ENCODE data around the gene CCDC80.

The CCDC80 gene

GRCh38 chr3:112560307-112560706 is 80.6 kb downstream of the CCDC80 start:
- TF ChIP-seq Cebpa-rat (IDR thresholded peaks at IDR 0.05): no peak
- H3K4me3 ChIP-seq: peak overlapping the region; percentile 79 to 96 (median 90)
- peak overlapping the region; percentile 87 to 96 (median 94) for H3K9ac ChIP-seq
- H3K4me2 ChIP-seq: peak overlapping the region; percentile 78 to 97 (median 91); a peak in 21 of 22 replicates
- H3K27me3 ChIP-seq: no peaks in the 10 kb centered on the region
- H3K36me3 ChIP-seq: peaks cover 6 to 37% (median 17%) of the 10 kb centered on the region in 11 experiments
- peaks cover 0 to 31% (median 8%) of the 10 kb centered on the region in 11 experiments; a peak in 10 of 22 replicates for H4K20me1 ChIP-seq
- peaks cover 21 to 55% (median 52%) of the 10 kb centered on the region in 10 experiments for H3K4me1 ChIP-seq
- H3K9me3 ChIP-seq (replicated peaks in 1 of 11): peaks cover 0 to 9% (median 7%) of the 10 kb centered on the region in 11 experiments; a peak in 9 of 22 replicates
- H3K27ac ChIP-seq: peak overlapping the region; percentile 86 to 96 (median 94)

GRCh38 chr3:112557976-112558375 is 83.0 kb downstream of the CCDC80 start:
- Histone ChIP-seq H3K4me2 (peak overlapping the region in 7 of 11 experiments; percentile 36 to 97 (median 93); a peak in 13 of 22 replicates), H3K4me3 (peak overlapping the region in 3 of 10 experiments; percentile 38 to 90 (median 79); a peak in 5 of 20 replicates), H3K27ac (peak overlapping the region in 3 of 11 experiments; percentile 31 to 93 (median 47); a peak in 5 of 22 replicates), H4K20me1 (peaks cover 0 to 51% (median 22%) of the 10 kb centered on the region in 11 experiments; a peak in 11 of 22 replicates), H3K4me1 (peaks cover 22 to 70% (median 61%) of the 10 kb centered on the region in 10 experiments), H3K9me3 (replicated peaks in 1 of 11) (peaks cover 0 to 9% (median 7%) of the 10 kb centered on the region in 11 experiments; a peak in 9 of 22 replicates), H3K27me3 (no peaks in the 10 kb centered on the region), H3K36me3 (peaks cover 6 to 34% (median 19%) of the 10 kb centered on the region in 11 experiments), H3K9ac (peak overlapping the region in 1 of 11 experiments; percentile 26; a peak in 1 of 22 replicates)
- TF ChIP-seq Cebpa-rat (IDR thresholded peaks at IDR 0.05): no peak

GRCh38 chr3:112555535-112556170 is 85.3 kb downstream of the CCDC80 start:
- Histone ChIP-seq H3K36me3 (peaks cover 7 to 57% (median 33%) of the 10 kb centered on the region in 11 experiments), H3K27me3 (no peaks in the 10 kb centered on the region), H3K4me1 (peaks cover 18 to 87% (median 57%) of the 10 kb centered on the region in 10 experiments), H4K20me1 (peaks cover 0 to 70% (median 24%) of the 10 kb centered on the region in 11 experiments; a peak in 15 of 22 replicates), H3K27ac (peak overlapping the region; percentile 6 to 64 (median 36); a peak in 15 of 22 replicates), H3K4me3 (peak overlapping the region in 3 of 10 experiments; percentile 1 to 28 (median 20); a peak in 4 of 20 replicates), H3K9ac (peak overlapping the region in 3 of 11 experiments; percentile 13 to 51 (median 35); a peak in 6 of 22 replicates), H3K9me3 (replicated peaks in 1 of 11) (peaks cover 0 to 9% (median 7%) of the 10 kb centered on the region in 11 experiments; a peak in 9 of 22 replicates), H3K4me2 (peak overlapping the region in 9 of 11 experiments; percentile 17 to 84 (median 49); a peak in 14 of 22 replicates)
- TF ChIP-seq Cebpa-rat (IDR thresholded peaks at IDR 0.05): no peak

GRCh38 chr3:112550859-112551258 is 90.1 kb downstream of the CCDC80 start:
- Histone ChIP-seq H3K9ac (0 out of 22 replicates have a peak overlapping the region, but pooled peaks of 1 of the 11 experiments have one; percentile 1), H3K27me3 (no peaks in the 10 kb centered on the region), H3K27ac (no peak overlapping the region; a peak in 1 of 22 replicates), H3K4me1 (peaks cover 8 to 57% (median 22%) of the 10 kb centered on the region in 10 experiments; a peak in 19 of 20 replicates), H3K4me3 (no peak overlapping the region), H4K20me1 (peaks cover 7 to 77% (median 34%) of the 10 kb centered on the region in 11 experiments; a peak in 15 of 22 replicates), H3K36me3 (peaks cover 48 to 75% (median 63%) of the 10 kb centered on the region in 11 experiments), H3K9me3 (replicated peaks in 1 of 11) (no peaks in the 10 kb centered on the region), H3K4me2 (peak overlapping the region in 2 of 11 experiments; percentile 15 to 21; a peak in 3 of 22 replicates)
- TF ChIP-seq Cebpa-rat (IDR thresholded peaks at IDR 0.05): no peak

Data from BLaER1 treated with 17β-estradiol and CSF1 and Interleukin-3, amounts not matched to agents 10 nM and 100 nM (cell line).